Measurements from ENCODE around the gene CT55. TPM values are rescaled to one million over a fixed set of nuclear protein-coding genes. Genes with fewer than 3 reads are reported as not detected.
"Not testable (repeated sequence)": the region's sequence is repeated elsewhere in the genome, so short reads cannot be mapped to it uniquely, and the experiment has no call there.

CT55 gene
- total RNA-seq, 1 donor from 2014 or later: not detected

DNA sequence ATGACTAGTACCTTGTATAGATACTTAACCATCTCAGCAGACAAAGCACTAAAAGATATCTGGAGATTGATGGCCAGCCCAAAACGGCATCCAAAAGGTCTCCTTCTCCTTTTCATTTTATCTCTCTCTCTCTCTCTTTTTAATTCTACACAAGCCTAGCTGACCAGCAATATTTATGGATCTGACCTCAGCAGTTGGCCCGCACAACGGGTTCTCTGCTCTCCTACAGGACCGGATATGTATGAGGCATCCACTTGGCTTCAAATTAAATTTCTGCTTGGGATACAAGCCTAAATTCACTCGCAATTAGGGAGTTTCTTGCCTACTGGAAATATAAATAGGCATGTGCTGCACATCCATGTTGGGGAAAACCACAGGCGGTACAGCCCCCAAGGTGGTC, 22.5 kb upstream of the CT55 start:
- peaks cover 25% of the 10 kb centered on the region for H3K9me3 Mint-ChIP-seq (ENCODE audit: unreplicated experiment)

DNA sequence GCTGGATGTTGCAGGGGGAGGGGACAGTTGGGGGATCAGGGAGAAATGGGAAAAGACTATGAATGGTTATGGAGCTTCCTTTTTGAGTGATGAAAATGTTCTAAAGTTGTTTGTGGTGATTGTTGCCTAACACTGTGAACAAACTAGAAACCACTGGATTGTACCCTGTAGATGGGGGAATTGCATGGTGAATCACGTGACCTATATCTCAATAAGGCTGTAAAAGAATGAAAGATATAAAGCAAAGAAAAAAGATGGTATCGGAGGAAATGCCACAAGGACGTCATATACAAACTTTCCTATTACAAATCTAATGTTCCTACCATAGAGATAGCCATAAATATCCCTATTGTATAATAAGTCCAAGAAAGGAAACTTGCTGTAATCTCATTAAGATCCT, 20.6 kb upstream of the CT55 start:
- TF ChIP-seq, protein P1, sequence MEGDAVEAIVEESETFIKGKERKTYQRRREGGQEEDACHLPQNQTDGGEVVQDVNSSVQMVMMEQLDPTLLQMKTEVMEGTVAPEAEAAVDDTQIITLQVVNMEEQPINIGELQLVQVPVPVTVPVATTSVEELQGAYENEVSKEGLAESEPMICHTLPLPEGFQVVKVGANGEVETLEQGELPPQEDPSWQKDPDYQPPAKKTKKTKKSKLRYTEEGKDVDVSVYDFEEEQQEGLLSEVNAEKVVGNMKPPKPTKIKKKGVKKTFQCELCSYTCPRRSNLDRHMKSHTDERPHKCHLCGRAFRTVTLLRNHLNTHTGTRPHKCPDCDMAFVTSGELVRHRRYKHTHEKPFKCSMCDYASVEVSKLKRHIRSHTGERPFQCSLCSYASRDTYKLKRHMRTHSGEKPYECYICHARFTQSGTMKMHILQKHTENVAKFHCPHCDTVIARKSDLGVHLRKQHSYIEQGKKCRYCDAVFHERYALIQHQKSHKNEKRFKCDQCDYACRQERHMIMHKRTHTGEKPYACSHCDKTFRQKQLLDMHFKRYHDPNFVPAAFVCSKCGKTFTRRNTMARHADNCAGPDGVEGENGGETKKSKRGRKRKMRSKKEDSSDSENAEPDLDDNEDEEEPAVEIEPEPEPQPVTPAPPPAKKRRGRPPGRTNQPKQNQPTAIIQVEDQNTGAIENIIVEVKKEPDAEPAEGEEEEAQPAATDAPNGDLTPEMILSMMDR (IDR thresholded peaks at IDR 0.05): no peak
- H3K4me3 Mint-ChIP-seq (ENCODE audit: unreplicated experiment): no peak overlapping the region
- no peak overlapping the region for H3K27ac Mint-ChIP-seq (ENCODE audit: unreplicated experiment)
- no peaks in the 10 kb centered on the region for H3K27me3 Mint-ChIP-seq (ENCODE audit: unreplicated experiment)
- H3K9me3 Mint-ChIP-seq (ENCODE audit: unreplicated experiment): peaks cover 12% of the 10 kb centered on the region
- H3K36me3 Mint-ChIP-seq (ENCODE audit: unreplicated experiment): no peaks in the 10 kb centered on the region
- DNase-seq (ENCODE audit: extremely low spot score, unreplicated experiment): no peak
- no peaks in the 10 kb centered on the region for H3K4me1 Mint-ChIP-seq (ENCODE audit: unreplicated experiment)

More for the DNA sequence above, 22.5 kb upstream of the CT55 start:
- Mint-ChIP-seq H3K4me3 (ENCODE audit: unreplicated experiment) (no peak overlapping the region), H3K27me3 (ENCODE audit: unreplicated experiment) (no peaks in the 10 kb centered on the region), H3K4me1 (ENCODE audit: unreplicated experiment) (no peaks in the 10 kb centered on the region), H3K36me3 (ENCODE audit: unreplicated experiment) (no peaks in the 10 kb centered on the region), H3K27ac (ENCODE audit: unreplicated experiment) (no peak overlapping the region)
- DNase-seq (ENCODE audit: extremely low spot score, unreplicated experiment): no peak
- TF ChIP-seq, protein P1 (IDR thresholded peaks at IDR 0.05): no peak

DNA sequence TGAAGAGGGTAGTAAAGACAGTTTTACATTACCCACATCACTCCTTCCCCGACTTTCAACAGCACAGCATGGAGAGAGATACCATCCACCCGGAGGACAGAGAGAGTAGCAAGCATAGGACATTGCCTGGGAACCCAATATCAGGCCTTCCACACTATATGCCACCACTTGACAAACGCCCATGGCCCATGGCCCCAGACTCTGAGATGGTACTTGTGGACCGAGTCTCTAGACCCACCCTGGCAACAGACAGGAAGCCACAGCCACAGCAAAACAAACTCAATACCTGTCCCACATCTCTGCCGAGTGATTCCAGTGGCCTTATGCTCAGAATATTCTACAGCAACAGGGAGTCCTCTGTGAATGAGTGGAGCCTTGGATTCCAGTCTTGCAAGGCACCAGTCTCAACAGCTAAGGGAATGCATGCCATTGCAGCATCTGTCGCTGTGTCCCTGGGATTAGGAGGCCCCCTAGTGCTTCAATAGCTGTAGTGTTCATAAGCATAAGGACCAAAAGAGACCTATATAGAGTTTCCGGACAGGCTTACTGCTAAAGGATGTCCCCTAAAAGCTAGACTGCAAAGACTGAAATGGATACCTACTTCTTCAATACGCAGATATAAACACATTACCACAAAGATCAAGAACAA, 14.7 kb upstream of the CT55 start:
- TF ChIP-seq, protein P1 (IDR thresholded peaks at IDR 0.05): peak; percentile 36
- H3K27me3 Mint-ChIP-seq (ENCODE audit: unreplicated experiment): no peaks in the 10 kb centered on the region
- no peaks in the 10 kb centered on the region for H3K36me3 Mint-ChIP-seq (ENCODE audit: unreplicated experiment)
- peaks cover 10% of the 10 kb centered on the region for H3K9me3 Mint-ChIP-seq (ENCODE audit: unreplicated experiment)
- no peaks in the 10 kb centered on the region for H3K4me1 Mint-ChIP-seq (ENCODE audit: unreplicated experiment)
- no peak for DNase-seq (ENCODE audit: extremely low spot score, unreplicated experiment)
- no peak overlapping the region for H3K4me3 Mint-ChIP-seq (ENCODE audit: unreplicated experiment)
- no peak overlapping the region for H3K27ac Mint-ChIP-seq (ENCODE audit: unreplicated experiment)

DNA sequence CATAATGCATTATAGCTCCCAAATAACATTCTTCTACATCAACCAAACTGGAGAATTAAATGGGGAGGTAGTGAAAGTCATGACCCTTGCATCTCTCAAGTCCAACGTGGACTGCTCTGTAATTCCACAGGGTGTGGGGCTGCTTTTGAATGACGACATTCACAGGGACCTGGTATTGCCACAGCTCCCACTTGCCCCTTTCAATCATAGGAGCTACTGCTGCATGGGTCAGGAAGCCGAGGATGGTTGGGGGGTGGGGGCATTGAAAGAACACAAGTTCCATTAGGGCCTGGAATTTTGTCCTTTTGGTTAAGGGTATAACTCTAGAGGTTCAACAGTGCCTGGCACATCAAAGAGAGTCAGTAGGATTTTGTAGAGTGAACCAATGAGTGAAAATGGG, 7.4 kb upstream of the CT55 start:
- H3K4me3 Mint-ChIP-seq (ENCODE audit: unreplicated experiment): no peak overlapping the region
- H3K36me3 Mint-ChIP-seq (ENCODE audit: unreplicated experiment): no peaks in the 10 kb centered on the region
- TF ChIP-seq, protein P1 (IDR thresholded peaks at IDR 0.05): no peak
- no peaks in the 10 kb centered on the region for H3K27me3 Mint-ChIP-seq (ENCODE audit: unreplicated experiment)
- peaks cover 10% of the 10 kb centered on the region for H3K9me3 Mint-ChIP-seq (ENCODE audit: unreplicated experiment)
- H3K27ac Mint-ChIP-seq (ENCODE audit: unreplicated experiment): no peak overlapping the region
- no peak for DNase-seq (ENCODE audit: extremely low spot score, unreplicated experiment)
- no peaks in the 10 kb centered on the region for H3K4me1 Mint-ChIP-seq (ENCODE audit: unreplicated experiment)

DNA sequence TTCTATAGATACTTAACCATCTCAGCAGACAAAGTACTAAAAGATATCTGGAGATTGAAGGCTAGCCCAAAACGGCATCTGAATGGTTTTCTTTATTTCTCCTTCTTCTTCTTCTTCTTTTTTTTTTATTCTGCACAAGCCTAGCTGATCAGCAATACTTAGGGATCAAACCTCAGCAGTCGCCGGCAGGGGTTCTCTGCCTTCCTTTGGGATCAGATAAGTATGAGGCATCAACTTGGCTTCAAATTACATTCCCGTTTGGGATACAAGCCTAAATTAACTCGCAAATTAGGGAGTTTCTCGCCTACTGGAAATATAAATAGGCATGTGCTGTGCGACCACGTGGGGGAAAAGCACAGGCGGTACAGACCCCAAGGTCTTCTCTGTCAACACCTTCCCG, 730 bp downstream of the CT55 start:
- H3K4me1 Mint-ChIP-seq (ENCODE audit: unreplicated experiment): no peaks in the 10 kb centered on the region
- H3K36me3 Mint-ChIP-seq (ENCODE audit: unreplicated experiment): no peaks in the 10 kb centered on the region
- H3K27me3 Mint-ChIP-seq (ENCODE audit: unreplicated experiment): peaks cover 3% of the 10 kb centered on the region
- TF ChIP-seq, protein P1 (IDR thresholded peaks at IDR 0.05): no peak
- no peak overlapping the region for H3K4me3 Mint-ChIP-seq (ENCODE audit: unreplicated experiment)
- DNase-seq (ENCODE audit: extremely low spot score, unreplicated experiment): no peak
- peaks cover 20% of the 10 kb centered on the region for H3K9me3 Mint-ChIP-seq (ENCODE audit: unreplicated experiment)
- H3K27ac Mint-ChIP-seq (ENCODE audit: unreplicated experiment): no peak overlapping the region

DNA sequence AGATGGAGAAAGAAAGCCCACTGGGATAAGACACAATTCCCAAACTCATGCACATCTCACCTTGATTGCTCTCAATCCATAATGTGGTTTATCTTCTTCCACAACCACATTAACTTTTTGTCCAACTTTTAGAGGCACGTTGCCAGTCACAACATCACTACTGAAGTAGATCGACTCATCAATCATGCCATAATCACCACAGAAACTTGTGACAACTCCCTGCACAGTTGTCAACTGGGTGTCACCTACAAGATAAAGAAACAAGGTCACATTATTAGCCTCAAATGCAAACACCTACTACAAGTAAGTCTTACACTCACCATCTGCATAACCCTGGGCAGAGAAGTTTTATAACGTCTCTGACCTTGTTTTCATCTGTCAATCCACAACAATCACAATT, 1.7 kb downstream of the CT55 start:
- DNase-seq (ENCODE audit: extremely low spot score, unreplicated experiment); H3K4me1 Mint-ChIP-seq (ENCODE audit: unreplicated experiment); H3K4me3 Mint-ChIP-seq (ENCODE audit: unreplicated experiment); H3K27me3 Mint-ChIP-seq (ENCODE audit: unreplicated experiment); H3K27ac Mint-ChIP-seq (ENCODE audit: unreplicated experiment); H3K36me3 Mint-ChIP-seq (ENCODE audit: unreplicated experiment): not testable (repeated sequence)
- peaks cover 20% of the 10 kb centered on the region for H3K9me3 Mint-ChIP-seq (ENCODE audit: unreplicated experiment)

All from osteocyte (in vitro differentiated cells).